DMS79 treated with DMSO at 0.1 percent for 48 hours (cell line): ENCODE results near the gene KAT2A.

Experiments used
- DNase-seq: peaks from one replicate; lab custom pipeline; 2025; lab: John Stamatoyannopoulos, UW

Gene KAT2A

GRCh38 chr17:42094375-42095069 is 26.6 kb downstream of the KAT2A start:
- DNase-seq: no peak

DNA sequence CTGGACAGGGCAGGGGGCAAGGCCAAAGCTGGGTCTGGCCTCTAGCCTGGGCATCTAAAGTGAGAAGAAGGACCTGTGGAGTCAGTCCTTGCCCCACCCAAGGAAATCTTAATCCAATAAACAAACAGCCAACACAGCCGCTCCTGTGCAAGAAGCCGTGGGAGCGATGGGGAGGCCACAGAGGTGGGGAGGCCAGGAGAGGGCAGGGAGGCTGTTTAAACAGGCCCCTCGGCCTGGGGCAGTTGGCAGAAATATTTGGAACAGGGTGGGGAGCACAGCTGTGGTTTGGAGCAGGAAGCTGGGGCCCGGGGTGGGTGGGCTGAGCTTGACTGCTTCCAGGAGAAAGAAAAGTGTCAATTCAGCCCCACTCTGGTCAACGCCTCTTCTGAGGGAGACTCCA is 28.2 kb downstream of the KAT2A start:
- no peak for DNase-seq

DNA sequence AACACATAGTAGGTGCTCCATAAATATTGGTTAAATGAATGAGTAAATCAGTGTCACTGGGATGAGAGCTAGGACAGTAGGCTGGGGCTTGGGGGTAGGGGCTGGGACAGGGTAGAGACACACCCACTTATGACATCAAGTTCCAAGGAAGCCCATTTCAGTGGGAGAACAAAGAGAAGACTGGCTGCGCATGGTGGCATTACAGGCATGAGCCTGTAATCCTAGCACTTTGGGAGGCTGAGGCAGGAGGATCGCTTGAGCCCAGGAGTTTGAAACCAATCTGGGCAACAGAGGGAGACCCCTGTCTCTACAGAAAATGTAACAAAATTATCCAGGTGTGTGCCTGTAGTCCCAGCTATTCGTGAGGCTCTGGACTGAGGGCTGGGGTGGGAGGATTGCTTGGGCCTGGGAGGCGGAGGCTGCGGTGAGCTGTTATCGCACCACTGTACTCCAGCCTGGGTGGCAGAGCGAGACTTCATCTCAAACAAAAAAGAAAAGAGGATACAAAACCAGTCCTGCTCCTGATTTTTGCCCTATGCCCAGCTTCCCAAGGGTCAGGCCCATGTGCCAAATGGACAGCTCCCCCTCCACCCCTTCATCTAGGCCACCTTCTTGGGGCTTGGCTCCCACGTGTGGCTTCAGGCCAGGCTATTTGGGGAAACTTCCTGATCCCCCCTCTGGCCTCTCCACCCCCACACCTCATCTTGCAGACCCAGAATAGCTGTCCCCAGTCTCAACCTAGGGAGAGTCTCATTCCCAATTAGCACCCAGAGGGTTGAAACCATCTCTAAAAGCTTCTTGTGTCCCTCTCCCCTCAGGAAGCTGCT is 30.0 kb downstream of the KAT2A start:
- DNase-seq: no peak

DNA sequence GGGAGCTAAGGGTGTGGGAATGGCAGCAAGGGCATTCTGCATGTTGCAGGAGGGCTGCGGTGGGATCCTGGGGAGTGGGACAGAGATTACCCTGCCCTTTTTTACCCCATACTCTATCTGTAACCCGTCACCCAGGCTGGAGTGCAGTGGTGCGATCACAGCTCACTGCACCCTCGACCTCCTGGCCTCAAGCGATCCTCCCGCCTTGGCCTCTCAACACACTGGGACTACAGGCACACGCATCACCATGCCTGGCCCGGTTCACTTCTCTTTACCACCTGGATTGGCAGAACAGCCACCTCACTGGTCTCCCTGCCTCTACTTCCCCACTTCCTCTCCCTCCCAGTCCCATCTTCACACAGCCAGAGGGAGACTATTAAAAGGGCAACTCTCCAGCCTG is 32.4 kb downstream of the KAT2A start:
- DNase-seq: no peak

DNA sequence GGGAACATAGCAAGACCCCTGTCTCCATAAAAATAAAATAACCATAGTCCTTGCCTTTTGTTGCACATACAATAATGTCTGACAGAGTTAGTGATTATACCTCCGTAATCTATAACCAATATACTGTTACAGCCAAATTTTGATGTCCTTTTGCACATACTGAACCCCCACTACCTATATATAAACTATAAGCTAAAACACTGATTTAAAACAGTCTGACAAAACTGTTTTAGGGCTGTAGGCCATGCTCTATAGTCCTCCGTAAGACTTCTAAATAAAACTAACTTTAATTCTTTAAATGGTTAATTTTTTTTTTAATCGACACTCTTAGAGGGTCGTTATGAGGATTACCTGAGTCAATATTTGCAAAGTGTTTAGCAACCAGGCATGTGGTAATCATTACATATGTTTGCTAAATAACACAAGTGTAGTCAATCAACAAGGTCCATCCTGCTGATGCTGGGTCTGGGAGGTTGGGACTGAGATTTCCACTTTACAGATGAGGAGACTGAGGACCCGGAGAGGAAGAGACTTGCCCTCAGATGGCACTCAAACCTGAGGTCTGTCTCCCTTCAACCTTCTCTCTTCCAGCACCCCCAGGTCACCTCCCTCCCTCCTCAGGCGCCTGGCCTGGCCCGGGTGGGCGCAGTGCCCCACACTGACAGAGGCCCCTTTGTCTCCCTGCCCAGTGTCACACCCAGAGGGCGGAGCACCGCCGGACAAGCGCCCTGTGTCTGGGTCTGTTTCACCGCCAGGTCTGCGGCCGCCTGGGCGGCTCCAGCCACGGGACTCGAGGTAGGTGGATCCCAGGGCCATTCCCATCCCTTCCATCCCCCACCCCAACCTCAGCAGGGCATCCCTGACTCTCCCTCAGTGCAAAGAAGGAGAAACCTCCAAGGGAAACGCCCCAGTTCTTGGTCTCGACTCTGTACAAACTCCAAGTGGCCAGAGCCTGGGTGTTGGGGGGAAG is 33.1 kb downstream of the KAT2A start:
- DNase-seq: no peak

GRCh38 chr17:42087042-42087701 is 34.0 kb downstream of the KAT2A start:
- DNase-seq: no peak

GRCh38 chr17:42081516-42082129 is 39.5 kb downstream of the KAT2A start:
- no peak for DNase-seq

GRCh38 chr17:42079541-42079940 is 41.6 kb downstream of the KAT2A start:
- DNase-seq: no peak

DNA sequence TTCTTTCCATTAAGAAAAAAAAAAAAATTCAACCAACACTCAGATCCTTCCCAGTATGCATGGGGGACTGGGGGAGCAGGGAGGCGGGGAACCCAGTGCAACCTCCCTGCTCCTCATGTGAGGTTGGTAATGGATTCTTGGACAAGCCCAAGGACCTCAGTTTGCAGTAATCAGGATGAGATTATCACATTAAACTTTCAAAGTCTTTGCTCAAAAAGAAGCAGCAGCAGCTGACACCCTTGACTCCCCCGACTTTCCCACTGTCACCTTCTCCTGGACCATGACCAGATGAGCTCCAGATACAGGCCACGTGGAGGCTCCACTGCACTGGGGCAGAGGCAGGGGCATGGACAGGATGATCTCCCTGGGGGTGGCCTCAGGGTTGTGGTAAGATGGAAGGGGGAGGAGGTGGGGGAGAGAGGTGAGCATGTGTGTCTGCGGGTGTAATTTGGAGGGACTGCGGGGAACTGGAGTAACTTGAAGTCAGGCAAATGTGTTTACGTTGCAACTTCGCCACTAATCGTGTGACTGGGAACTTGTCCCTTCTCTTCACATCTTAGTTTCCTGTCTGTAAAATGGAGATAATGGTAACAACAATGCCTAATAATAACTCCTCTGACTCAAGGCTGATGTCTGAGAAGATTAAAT is 42.6 kb downstream of the KAT2A start:
- DNase-seq: no peak

DNA sequence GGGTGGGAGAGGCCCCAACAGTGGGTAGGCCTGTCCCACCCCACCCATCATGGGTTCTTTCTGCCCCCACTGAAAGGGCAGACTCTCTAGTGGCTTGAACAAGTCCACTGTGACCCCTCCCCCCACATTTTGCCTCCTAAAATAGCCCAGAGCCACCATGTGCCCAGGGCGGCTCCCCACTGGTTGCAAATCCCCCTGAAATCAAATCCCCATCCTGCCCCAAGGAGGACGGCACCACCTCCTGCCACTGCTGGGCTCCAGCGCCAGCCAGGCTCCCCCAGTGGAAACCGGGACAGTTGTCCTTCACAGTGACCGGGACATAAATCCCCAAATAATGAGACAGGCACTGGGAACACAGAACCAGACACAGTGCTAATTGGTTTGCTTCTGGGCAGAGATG is 43.4 kb downstream of the KAT2A start:
- DNase-seq: no peak

GRCh38 chr17:42076797-42077559 is 44.2 kb downstream of the KAT2A start:
- no peak for DNase-seq

DNA sequence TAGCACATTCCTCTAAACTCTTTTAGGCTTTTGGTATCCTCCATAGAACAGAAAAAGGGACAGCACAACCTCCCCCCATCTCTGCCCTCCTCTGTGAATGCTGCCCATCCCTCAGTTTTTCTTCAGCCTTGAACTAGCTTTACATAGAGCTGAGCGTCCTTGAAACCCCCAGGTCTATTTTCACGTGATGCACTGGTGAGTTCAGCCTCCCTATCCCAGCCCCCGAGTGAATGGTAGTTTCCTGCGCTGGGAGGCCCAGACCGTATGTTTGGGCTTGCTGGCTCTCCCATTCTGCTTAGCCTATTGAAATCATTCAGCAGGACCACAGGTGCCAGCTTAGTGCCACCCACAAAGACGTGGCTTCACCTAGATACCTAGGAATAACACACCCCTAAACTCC is 45.4 kb downstream of the KAT2A start:
- no peak for DNase-seq

- DNase-seq: no peak
These were observed 48.6 kb downstream of the KAT2A start for GRCh38 chr17:42072323-42073187.

DNA sequence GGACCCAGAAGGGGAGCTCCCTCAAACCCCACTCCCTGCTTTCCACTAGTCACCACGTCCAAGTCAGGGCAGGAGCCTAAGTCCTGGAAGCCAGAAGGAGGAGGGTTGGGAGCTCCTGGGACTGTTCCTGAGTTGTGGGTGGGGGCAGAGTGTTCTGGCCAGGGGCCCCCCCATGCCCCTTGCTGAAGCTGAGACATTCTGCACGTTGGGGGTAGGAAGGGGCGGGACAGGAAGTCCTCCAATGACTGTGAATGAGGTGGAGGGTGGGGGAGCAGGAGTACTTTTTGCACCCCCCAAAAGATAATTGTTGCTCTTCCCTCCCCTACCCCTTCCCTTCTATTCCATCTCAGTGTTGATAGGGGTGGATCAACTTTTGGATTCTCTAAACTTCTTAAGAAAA is 49.4 kb downstream of the KAT2A start:
- DNase-seq: no peak

GRCh38 chr17:42068979-42069378 is 52.2 kb downstream of the KAT2A start:
- no peak for DNase-seq

DNA sequence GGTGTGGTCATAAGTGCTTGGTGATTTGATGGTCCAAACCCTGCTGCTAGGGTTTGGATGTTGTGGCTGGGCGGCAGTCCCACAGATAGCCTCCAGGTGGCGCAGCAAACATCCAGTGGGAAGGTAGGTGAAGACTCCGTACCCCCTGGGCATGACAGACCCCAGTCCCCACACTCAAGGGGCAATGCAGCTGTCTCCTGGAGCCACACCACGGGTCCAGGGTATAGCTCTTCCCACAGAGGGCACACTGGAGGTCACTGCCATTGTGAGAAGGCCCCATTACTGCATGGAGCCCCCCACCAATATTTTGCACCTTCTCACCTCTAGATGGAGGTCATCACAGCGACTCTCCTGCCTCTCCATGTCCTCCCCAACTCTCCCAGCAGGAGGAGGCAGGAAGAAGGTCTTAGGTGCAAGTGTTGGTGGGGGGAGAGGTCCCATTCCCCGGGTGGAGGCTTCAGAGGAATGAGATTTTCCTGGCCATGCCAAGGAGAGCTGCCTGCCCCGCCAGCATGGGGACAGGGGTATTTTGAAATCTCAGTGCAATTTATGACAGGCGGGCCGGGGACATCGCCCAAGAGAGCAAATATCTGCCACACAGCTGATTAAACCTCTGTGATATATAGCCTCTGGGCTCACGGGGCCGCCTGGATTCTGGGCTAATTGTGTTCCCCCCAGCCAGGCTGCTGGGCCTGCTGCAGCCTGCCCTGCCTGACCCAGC is 53.6 kb downstream of the KAT2A start:
- DNase-seq: peak; percentile 20

DNA sequence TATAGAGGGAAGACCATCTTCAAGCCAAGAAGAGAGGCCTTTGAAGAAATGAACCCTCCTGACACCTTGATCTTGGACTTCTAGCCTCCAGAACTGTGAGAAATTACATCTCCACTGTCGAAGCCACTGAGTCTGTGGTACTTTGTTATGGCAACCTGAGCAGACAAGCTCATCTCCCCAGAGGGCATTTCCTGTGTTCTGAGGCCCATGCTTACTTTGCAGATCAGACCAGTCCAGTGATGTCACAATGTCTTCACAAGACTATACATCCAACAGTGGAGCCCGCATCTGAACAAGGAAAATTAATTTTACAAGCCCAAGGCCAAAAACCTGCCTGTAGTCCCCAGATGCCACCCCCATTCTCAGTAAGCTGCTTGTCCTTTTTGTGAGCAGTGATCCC is 56.0 kb downstream of the KAT2A start:
- no peak for DNase-seq
